Rectal smooth muscle tissue (tissue), 1 donor: ENCODE measurements around the gene AFM.

ENCODE experiments used
- H3K27ac ChIP-seq: one replicate; pipeline ENCODE4 v1.7.0; 2013; ENCODE audit warnings: low read depth, low read length, inconsistent platforms
- H3K27me3 ChIP-seq: one replicate; pipeline ENCODE4 v1.7.0; 2013; ENCODE audit warnings: low read length; ENCODE audit not compliant: control insufficient read depth, insufficient read depth
- H3K36me3 ChIP-seq: one replicate; pipeline ENCODE4 v1.7.0; 2013; ENCODE audit warnings: low read length; ENCODE audit not compliant: control insufficient read depth, insufficient read depth
- H3K4me1 ChIP-seq: one replicate; pipeline ENCODE4 v1.7.0; 2013; ENCODE audit warnings: low read length; ENCODE audit not compliant: control insufficient read depth, insufficient read depth
- H3K4me3 ChIP-seq: one replicate; pipeline ENCODE4 v1.7.0; 2013; ENCODE audit warnings: low read length
- H3K9ac ChIP-seq: one replicate; pipeline ENCODE4 v1.7.0; 2013; ENCODE audit warnings: low read length

AFM gene

GRCh38 chr4:73486497-73486896 lies 5.0 kb downstream of the AFM start:
- Histone ChIP-seq H3K27me3 (no peaks in the 10 kb centered on the region), H3K4me3 (no peak overlapping the region), H3K27ac (no peak overlapping the region), H3K36me3 (no peaks in the 10 kb centered on the region), H3K9ac (no peak overlapping the region), H3K4me1 (no peaks in the 10 kb centered on the region)

- Histone ChIP-seq H3K27ac (no peak overlapping the region), H3K36me3 (no peaks in the 10 kb centered on the region), H3K27me3 (no peaks in the 10 kb centered on the region), H3K4me1 (no peaks in the 10 kb centered on the region), H3K4me3 (no peak overlapping the region), H3K9ac (no peak overlapping the region)
These were observed 5.7 kb downstream of the AFM start for GRCh38 chr4:73487233-73487632.

- H3K27me3 ChIP-seq = no peaks in the 10 kb centered on the region
- H3K4me3 ChIP-seq = no peak overlapping the region
- no peaks in the 10 kb centered on the region for H3K4me1 ChIP-seq
- H3K36me3 ChIP-seq = no peaks in the 10 kb centered on the region
- no peak overlapping the region for H3K27ac ChIP-seq
- H3K9ac ChIP-seq = no peak overlapping the region
These were observed 18.6 kb downstream of the AFM start for GRCh38 chr4:73499996-73500765.

- no peak overlapping the region for H3K27ac ChIP-seq
- H3K36me3 ChIP-seq = no peaks in the 10 kb centered on the region
- H3K9ac ChIP-seq = no peak overlapping the region
- H3K4me3 ChIP-seq = no peak overlapping the region
- no peaks in the 10 kb centered on the region for H3K4me1 ChIP-seq
- no peaks in the 10 kb centered on the region for H3K27me3 ChIP-seq
These were observed 20.2 kb downstream of the AFM start for GRCh38 chr4:73501664-73502265.

- H3K9ac ChIP-seq = no peak overlapping the region
- H3K27ac ChIP-seq = no peak overlapping the region
- no peaks in the 10 kb centered on the region for H3K27me3 ChIP-seq
- no peak overlapping the region for H3K4me3 ChIP-seq
- no peaks in the 10 kb centered on the region for H3K36me3 ChIP-seq
- H3K4me1 ChIP-seq = no peaks in the 10 kb centered on the region
These were observed 24.0 kb downstream of the AFM start for GRCh38 chr4:73505567-73505966.

GRCh38 chr4:73507541-73507940 lies 26.0 kb downstream of the AFM start:
- Histone ChIP-seq H3K27me3 (no peaks in the 10 kb centered on the region), H3K9ac (no peak overlapping the region), H3K36me3 (no peaks in the 10 kb centered on the region), H3K4me1 (no peaks in the 10 kb centered on the region), H3K27ac (no peak overlapping the region), H3K4me3 (no peak overlapping the region)

GRCh38 chr4:73508651-73509050 lies 27.1 kb downstream of the AFM start:
- Histone ChIP-seq H3K36me3 (no peaks in the 10 kb centered on the region), H3K4me1 (no peaks in the 10 kb centered on the region), H3K9ac (no peak overlapping the region), H3K27ac (no peak overlapping the region), H3K4me3 (no peak overlapping the region), H3K27me3 (no peaks in the 10 kb centered on the region)

GRCh38 chr4:73518340-73518739 lies 36.8 kb downstream of the AFM start:
- Histone ChIP-seq H3K27me3 (no peaks in the 10 kb centered on the region), H3K36me3 (no peaks in the 10 kb centered on the region), H3K9ac (no peak overlapping the region), H3K27ac (no peak overlapping the region), H3K4me3 (no peak overlapping the region), H3K4me1 (no peaks in the 10 kb centered on the region)

- Histone ChIP-seq H3K27me3 (no peaks in the 10 kb centered on the region), H3K4me3 (no peak overlapping the region), H3K4me1 (no peaks in the 10 kb centered on the region), H3K36me3 (no peaks in the 10 kb centered on the region), H3K27ac (no peak overlapping the region), H3K9ac (no peak overlapping the region)
These were observed 39.3 kb downstream of the AFM start for GRCh38 chr4:73520821-73521220.

- H3K4me1 ChIP-seq = no peaks in the 10 kb centered on the region
- no peak overlapping the region for H3K27ac ChIP-seq
- no peaks in the 10 kb centered on the region for H3K36me3 ChIP-seq
- H3K9ac ChIP-seq = no peak overlapping the region
- no peaks in the 10 kb centered on the region for H3K27me3 ChIP-seq
- no peak overlapping the region for H3K4me3 ChIP-seq
These were observed 41.6 kb downstream of the AFM start for GRCh38 chr4:73523126-73523525.

- Histone ChIP-seq H3K9ac (no peak overlapping the region), H3K4me3 (no peak overlapping the region), H3K27ac (no peak overlapping the region), H3K4me1 (no peaks in the 10 kb centered on the region), H3K36me3 (no peaks in the 10 kb centered on the region), H3K27me3 (no peaks in the 10 kb centered on the region)
These were observed 44.1 kb downstream of the AFM start for GRCh38 chr4:73525611-73526010.

- no peak overlapping the region for H3K4me3 ChIP-seq
These were observed 45.7 kb downstream of the AFM start for GRCh38 chr4:73527196-73527595.

GRCh38 chr4:73528171-73528570 lies 46.6 kb downstream of the AFM start:
- Histone ChIP-seq H3K27ac (no peak overlapping the region), H3K4me1 (no peaks in the 10 kb centered on the region), H3K4me3 (no peak overlapping the region), H3K27me3 (no peaks in the 10 kb centered on the region), H3K36me3 (no peaks in the 10 kb centered on the region), H3K9ac (no peak overlapping the region)

More at GRCh38 chr4:73527196-73527595, 45.7 kb downstream of the AFM start:
- Histone ChIP-seq H3K4me1 (no peaks in the 10 kb centered on the region), H3K27me3 (no peaks in the 10 kb centered on the region), H3K9ac (no peak overlapping the region), H3K36me3 (no peaks in the 10 kb centered on the region), H3K27ac (no peak overlapping the region)
